MM.1S (cell line): ENCODE data around the gene ENPP4.
"Not testable (repeated sequence)": the region's sequence is repeated elsewhere in the genome, so short reads cannot be mapped to it uniquely, and the experiment has no call there.

ENCODE experiments used
- DNase-seq: peaks from one replicate; pipeline ENCODE4 v3.0.0-alpha.2; 2015
- H2AFZ ChIP-seq: fragments of 300-600 bp; sonication (generic); 2 replicates; pipeline ENCODE4 v1.6.0; 2016; ENCODE audit warnings: antibody characterized with exemption, low read length
- H3F3A ChIP-seq: fragments of 300-600 bp; sonication (generic); 2 replicates; pipeline ENCODE4 v1.6.1; 2016; ENCODE audit warnings: mild to moderate bottlenecking, antibody characterized with exemption, low read length, moderate library complexity, mixed read lengths; ENCODE audit not compliant: insufficient read depth
- H3K27ac ChIP-seq: fragments of 300-600 bp; sonication (generic); 2 replicates; pipeline ENCODE4 v1.5.1; 2016; ENCODE audit warnings: mild to moderate bottlenecking, low read length
- H3K27me3 ChIP-seq: fragments of 300-600 bp; sonication (generic); replicated peaks from 2 replicates; pipeline ENCODE4 v1.6.0; 2016; ENCODE audit warnings: low read length; ENCODE audit not compliant: insufficient read depth
- H3K36me3 ChIP-seq: fragments of 300-600 bp; sonication (generic); replicated peaks from 2 replicates; pipeline ENCODE4 v1.6.1; 2016; ENCODE audit warnings: mild to moderate bottlenecking, low read length, mixed read lengths; ENCODE audit not compliant: insufficient read depth
- H3K4me1 ChIP-seq: fragments of 300-600 bp; sonication (generic); 2 replicates; pipeline ENCODE4 v1.6.1; 2016; ENCODE audit warnings: low read length, mixed read lengths
- H3K4me2 ChIP-seq: fragments of 300-600 bp; sonication (generic); 2 replicates; pipeline ENCODE4 v1.6.0; 2016; ENCODE audit warnings: low read depth, low read length
- H3K4me3 ChIP-seq: fragments of 300-600 bp; sonication (generic); 2 replicates; pipeline ENCODE4 v1.5.1; 2016; ENCODE audit warnings: low read length, mixed read lengths
- H3K79me2 ChIP-seq: fragments of 300-600 bp; sonication (generic); 2 replicates; pipeline ENCODE4 v1.6.1; 2016; ENCODE audit warnings: mixed run types, low read length, mixed read lengths
- H3K9ac ChIP-seq: fragments of 300-600 bp; sonication (generic); 2 replicates; pipeline ENCODE4 v1.6.1; 2016; ENCODE audit warnings: low read length, mixed read lengths
- H3K9me2 ChIP-seq: fragments of 300-600 bp; sonication (generic); replicated peaks from 2 replicates; pipeline ENCODE4 v1.6.1; 2016; ENCODE audit warnings: mild to moderate bottlenecking, low read length, mixed read lengths; ENCODE audit not compliant: insufficient read depth
- H3K9me3 ChIP-seq: fragments of 300-600 bp; sonication (generic); replicated peaks from 2 replicates; pipeline ENCODE4 v1.6.1; 2016; ENCODE audit warnings: mild to moderate bottlenecking, low read length, mixed read lengths; ENCODE audit not compliant: insufficient read depth
- H4K20me1 ChIP-seq: fragments of 300-600 bp; sonication (generic); 2 replicates; pipeline ENCODE4 v1.6.1; 2016; ENCODE audit warnings: mild to moderate bottlenecking, low read length, moderate library complexity, mixed read lengths; ENCODE audit not compliant: insufficient read depth
- EZH2 ChIP-seq: fragments of 300-600 bp; sonication (generic); optimal IDR thresholded peaks from 2 replicates; pipeline ENCODE3; 2017; ENCODE audit warnings: low read depth, mild to moderate bottlenecking, antibody characterized with exemption, low read length, mixed read lengths
- EZH2phosphoT487 ChIP-seq: fragments of 300-600 bp; sonication (generic); IDR thresholded peaks from 2 replicates; pipeline ENCODE4 v1.6.1; 2018; ENCODE audit warnings: antibody characterized with exemption, low read length
- TF ChIP-seq, protein P1 (sequence below): fragments of 300-600 bp; sonication (generic); IDR thresholded peaks from 2 replicates; pipeline ENCODE4 v1.5.1; 2016; ENCODE audit warnings: antibody characterized with exemption, low read length, mixed read lengths

ENPP4 gene

DNA sequence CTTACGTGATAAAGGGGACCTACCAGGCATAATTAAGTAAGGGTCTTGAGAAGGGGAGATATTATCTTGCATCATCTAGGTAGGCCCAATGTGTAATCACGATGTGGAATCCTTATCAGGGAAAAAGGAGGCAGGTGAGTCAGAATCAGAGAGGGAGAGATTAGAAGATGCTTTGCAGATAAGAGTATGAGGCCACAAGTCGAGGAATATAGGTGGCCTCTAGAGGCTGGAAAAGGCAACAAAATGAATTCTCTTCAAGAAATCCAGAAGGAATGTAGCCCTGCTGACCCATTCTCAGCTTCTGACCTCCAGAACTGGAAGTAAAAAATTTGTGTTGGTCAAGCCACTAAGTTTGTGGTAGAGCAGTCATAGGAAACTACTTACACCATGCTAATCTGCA is 11.0 kb upstream of the ENPP4 start:
- Histone ChIP-seq H3K36me3 (no peaks in the 10 kb centered on the region), H2AFZ (no peak overlapping the region), H3K27me3 (no peaks in the 10 kb centered on the region), H3K9me3 (no peaks in the 10 kb centered on the region), H3K9ac (no peak overlapping the region), H3K9me2 (no peaks in the 10 kb centered on the region), H3K27ac (no peak overlapping the region), H3F3A (no peaks in the 10 kb centered on the region), H3K4me1 (no peaks in the 10 kb centered on the region), H4K20me1 (no peaks in the 10 kb centered on the region), H3K79me2 (no peaks in the 10 kb centered on the region), H3K4me2 (no peak overlapping the region), H3K4me3 (no peak overlapping the region)
- TF ChIP-seq EZH2phosphoT487 (no peak), EZH2 (no peak)
- TF ChIP-seq, protein P1, sequence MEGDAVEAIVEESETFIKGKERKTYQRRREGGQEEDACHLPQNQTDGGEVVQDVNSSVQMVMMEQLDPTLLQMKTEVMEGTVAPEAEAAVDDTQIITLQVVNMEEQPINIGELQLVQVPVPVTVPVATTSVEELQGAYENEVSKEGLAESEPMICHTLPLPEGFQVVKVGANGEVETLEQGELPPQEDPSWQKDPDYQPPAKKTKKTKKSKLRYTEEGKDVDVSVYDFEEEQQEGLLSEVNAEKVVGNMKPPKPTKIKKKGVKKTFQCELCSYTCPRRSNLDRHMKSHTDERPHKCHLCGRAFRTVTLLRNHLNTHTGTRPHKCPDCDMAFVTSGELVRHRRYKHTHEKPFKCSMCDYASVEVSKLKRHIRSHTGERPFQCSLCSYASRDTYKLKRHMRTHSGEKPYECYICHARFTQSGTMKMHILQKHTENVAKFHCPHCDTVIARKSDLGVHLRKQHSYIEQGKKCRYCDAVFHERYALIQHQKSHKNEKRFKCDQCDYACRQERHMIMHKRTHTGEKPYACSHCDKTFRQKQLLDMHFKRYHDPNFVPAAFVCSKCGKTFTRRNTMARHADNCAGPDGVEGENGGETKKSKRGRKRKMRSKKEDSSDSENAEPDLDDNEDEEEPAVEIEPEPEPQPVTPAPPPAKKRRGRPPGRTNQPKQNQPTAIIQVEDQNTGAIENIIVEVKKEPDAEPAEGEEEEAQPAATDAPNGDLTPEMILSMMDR, result no peak
- DNase-seq, result no peak

DNA sequence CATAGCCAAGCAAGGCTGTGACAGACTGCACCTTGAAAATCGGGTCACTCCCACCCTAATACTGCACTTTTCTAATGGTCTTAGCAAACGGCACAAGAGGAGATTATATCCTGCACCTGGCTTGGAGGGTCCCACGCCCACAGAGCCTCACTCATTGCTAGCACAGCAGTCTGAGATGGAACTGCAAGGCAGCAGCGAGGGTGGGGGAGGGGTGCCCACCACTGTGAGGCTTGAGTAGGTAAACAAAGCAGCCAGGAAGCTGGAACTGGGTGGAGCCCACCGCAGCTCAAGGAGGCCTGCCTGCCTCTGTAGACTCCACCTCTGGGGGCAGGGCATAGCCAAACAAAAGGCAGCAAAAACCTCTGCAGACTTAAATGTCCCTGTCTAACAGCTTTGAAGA is 10.1 kb upstream of the ENPP4 start:
- H4K20me1 ChIP-seq, H3F3A ChIP-seq, DNase-seq, H3K9me2 ChIP-seq, H3K79me2 ChIP-seq, H3K27me3 ChIP-seq, H2AFZ ChIP-seq, H3K27ac ChIP-seq, H3K9ac ChIP-seq, H3K4me2 ChIP-seq, H3K4me1 ChIP-seq, H3K9me3 ChIP-seq, H3K4me3 ChIP-seq, H3K36me3 ChIP-seq: not testable (repeated sequence)

DNA sequence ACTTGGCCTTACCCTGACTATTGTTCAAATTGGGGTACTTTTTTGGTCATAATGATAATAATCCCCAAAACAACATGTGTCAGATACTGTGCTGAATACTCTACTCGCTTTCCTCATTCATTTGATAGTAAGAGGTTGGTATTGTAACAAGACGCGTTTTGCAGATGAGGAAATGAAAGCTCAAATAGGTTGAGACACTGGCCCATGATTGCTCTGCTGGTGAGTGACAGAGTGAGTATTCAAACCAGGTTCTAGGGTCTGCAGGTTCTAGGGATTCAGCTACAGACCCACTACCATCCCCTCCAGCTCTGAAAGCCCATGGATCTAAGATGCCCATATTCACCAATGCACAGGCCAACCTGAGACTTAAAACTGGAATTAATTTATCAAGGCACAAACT is 1.3 kb upstream of the ENPP4 start:
- Histone ChIP-seq H3K79me2 (peaks cover 3% of the 10 kb centered on the region; the same call in 1 of the 2 replicates), H4K20me1 (no peaks in the 10 kb centered on the region), H2AFZ (no peak overlapping the region), H3K4me2 (no peak overlapping the region; the same call in 1 of the 2 replicates), H3K4me1 (peaks cover 7% of the 10 kb centered on the region; the same call in 1 of the 2 replicates), H3K9me2 (no peaks in the 10 kb centered on the region), H3K36me3 (no peaks in the 10 kb centered on the region), H3K9me3 (no peaks in the 10 kb centered on the region), H3K27ac (no peak overlapping the region), H3K27me3 (no peaks in the 10 kb centered on the region), H3F3A (no peaks in the 10 kb centered on the region), H3K4me3 (no peak overlapping the region), H3K9ac (no peak overlapping the region)
- DNase-seq, result no peak
- TF ChIP-seq, protein P1, result no peak
- TF ChIP-seq EZH2 (no peak), EZH2phosphoT487 (no peak)

DNA sequence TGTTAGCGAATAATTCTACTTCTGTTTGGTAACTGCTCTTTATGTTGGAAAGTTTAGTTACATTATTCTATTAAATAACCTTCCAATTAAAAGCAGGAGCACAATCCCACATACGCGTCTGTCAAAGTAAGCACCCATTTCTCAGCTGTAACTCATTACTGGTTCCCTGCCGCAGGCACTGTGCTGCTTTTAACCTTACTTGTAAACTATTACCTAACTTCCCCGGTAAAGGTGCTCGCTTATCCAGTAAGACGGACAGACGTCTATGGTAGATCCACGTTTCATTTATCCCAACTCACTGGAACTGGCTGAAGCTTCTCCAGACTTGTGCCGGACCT is 529 bp upstream of the ENPP4 start:
- no peaks in the 10 kb centered on the region for H3K36me3 ChIP-seq
- H3K9me2 ChIP-seq, result no peaks in the 10 kb centered on the region
- peak overlapping the region; percentile 71 for H3K4me3 ChIP-seq
- peak overlapping the region; percentile 88 for H2AFZ ChIP-seq
- no peak for DNase-seq
- no peaks in the 10 kb centered on the region for H4K20me1 ChIP-seq
- H3K9ac ChIP-seq, result peak overlapping the region; percentile 77; the same call in 1 of the 2 replicates
- no peaks in the 10 kb centered on the region for H3K27me3 ChIP-seq
- peaks cover 7% of the 10 kb centered on the region; the same call in 1 of the 2 replicates for H3K4me1 ChIP-seq
- peaks cover 3% of the 10 kb centered on the region; the same call in 1 of the 2 replicates for H3K79me2 ChIP-seq
- no peaks in the 10 kb centered on the region for H3F3A ChIP-seq
- no peaks in the 10 kb centered on the region for H3K9me3 ChIP-seq
- TF ChIP-seq EZH2phosphoT487 (no peak), EZH2 (no peak)
- TF ChIP-seq, protein P1, result no peak
- peak overlapping the region; percentile 54 for H3K4me2 ChIP-seq
- no peak overlapping the region for H3K27ac ChIP-seq
